SK-MEL-5 (cell line): ENCODE data around the gene USP26. TPM values are rescaled to one million over a fixed set of nuclear protein-coding genes. Genes with fewer than 3 reads are reported as not detected.
"Not testable (repeated sequence)": the region's sequence is repeated elsewhere in the genome, so short reads cannot be mapped to it uniquely, and the experiment has no call there.

ENCODE experiments used
- DNase-seq: peaks from one replicate; pipeline ENCODE4 v3.0.0-alpha.2; 2016; ENCODE audit warnings: low read depth, low spot score
- in situ Hi-C: cut with HindIII; loops from 2 replicates; pipeline ENCODE4 v1.10.0; 2016; ENCODE audit warnings: low sequenced_read_pairs, high pct_unique_total_duplicates, low pct_unique_long_range_greater_than_20kb
- polyA plus RNA-seq, 2 experiments: library from polyadenylated mRNA; depleted of rRNA; stranded (reverse); fragments of >200 nt; gene quantifications; 2 replicates each; pipeline ENCODE4 v1.2.3, GENCODE V29; 2015
- total RNA-seq: library from RNA; depleted of rRNA; stranded (reverse); fragments of >200 nt; shearing (Covaris generic); gene quantifications from 2 replicates; pipeline ENCODE4 v1.2.3, GENCODE V29; 2014; rRNA removed

The USP26 gene, protein sequence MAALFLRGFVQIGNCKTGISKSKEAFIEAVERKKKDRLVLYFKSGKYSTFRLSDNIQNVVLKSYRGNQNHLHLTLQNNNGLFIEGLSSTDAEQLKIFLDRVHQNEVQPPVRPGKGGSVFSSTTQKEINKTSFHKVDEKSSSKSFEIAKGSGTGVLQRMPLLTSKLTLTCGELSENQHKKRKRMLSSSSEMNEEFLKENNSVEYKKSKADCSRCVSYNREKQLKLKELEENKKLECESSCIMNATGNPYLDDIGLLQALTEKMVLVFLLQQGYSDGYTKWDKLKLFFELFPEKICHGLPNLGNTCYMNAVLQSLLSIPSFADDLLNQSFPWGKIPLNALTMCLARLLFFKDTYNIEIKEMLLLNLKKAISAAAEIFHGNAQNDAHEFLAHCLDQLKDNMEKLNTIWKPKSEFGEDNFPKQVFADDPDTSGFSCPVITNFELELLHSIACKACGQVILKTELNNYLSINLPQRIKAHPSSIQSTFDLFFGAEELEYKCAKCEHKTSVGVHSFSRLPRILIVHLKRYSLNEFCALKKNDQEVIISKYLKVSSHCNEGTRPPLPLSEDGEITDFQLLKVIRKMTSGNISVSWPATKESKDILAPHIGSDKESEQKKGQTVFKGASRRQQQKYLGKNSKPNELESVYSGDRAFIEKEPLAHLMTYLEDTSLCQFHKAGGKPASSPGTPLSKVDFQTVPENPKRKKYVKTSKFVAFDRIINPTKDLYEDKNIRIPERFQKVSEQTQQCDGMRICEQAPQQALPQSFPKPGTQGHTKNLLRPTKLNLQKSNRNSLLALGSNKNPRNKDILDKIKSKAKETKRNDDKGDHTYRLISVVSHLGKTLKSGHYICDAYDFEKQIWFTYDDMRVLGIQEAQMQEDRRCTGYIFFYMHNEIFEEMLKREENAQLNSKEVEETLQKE
- not detected in 2 replicates for total RNA-seq
- polyA plus RNA-seq (2015; cell fraction: cytosol; rRNA removed): not detected in 2 replicates
- polyA plus RNA-seq (2015; cell fraction: nucleus; rRNA removed): not detected in 2 replicates

DNA sequence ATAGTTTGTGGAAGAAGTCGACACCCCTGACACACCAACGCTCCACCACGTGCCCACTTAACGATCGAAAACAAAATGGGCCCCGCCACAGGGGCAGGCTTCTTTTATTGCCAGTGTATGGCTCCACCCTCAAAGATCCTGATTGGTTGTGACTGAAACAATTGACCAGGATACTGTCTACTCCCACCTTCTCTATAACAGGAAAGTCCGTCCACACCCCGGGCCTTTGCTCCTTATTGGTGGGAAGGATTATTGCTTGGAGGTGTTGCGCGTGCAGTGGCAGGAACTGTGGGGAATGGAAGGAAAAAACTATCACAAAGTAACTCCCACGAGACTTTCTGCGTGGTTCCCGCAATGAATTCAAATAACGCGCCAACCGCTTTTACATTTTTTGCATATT, at the start of gene USP26:
TSS of gene USP26 (minus strand) at position 79 of the 400 bp plus-strand sequence. CDS start 68,889 bp downstream, outside the sequence.
- in situ Hi-C loops: no loop called here

DNA sequence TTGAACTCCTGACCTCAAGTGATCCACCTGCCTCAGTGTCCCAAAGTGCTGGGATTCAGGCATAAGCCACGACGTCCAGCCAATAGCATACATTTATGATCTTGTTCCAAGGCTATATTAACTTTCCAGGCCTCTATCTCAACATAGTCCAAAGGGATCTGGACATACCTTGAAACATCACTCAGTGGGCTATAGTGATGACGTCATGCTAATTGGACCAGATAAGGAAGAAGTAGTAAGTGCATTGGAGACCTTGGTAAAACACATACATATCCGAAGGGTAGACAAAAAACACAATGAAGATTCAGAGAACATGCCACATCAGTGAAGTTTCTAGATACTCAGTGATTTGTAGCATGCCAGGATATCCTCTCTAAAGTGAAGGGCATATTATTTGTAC, 37.4 kb upstream of the USP26 start:
- in situ Hi-C loops: no loop called here

More for the DNA sequence above, at the start of gene USP26:
- no peak for DNase-seq

DNA sequence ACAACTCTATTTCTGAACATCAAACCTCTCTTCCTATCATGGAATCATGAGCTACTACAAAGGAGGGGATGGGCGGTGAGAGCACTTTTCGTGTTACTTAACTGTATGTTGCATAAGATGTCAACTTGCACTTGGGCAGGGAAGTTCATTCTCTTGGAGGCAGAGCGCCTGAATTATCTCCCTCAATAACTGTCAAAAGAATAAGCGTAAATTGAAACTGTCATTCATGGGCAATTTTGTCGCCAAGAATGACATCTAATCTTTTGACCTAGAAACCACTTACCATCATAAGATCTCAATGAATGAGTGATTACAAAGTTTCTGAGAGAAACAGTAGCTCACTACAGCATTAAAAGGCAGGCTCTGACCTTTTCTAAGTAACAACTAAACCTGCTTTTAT, 23.5 kb upstream of the USP26 start:
- no peak for DNase-seq
- in situ Hi-C loops: no loop called here

More for the DNA sequence above, 37.4 kb upstream of the USP26 start:
- no peak for DNase-seq

DNA sequence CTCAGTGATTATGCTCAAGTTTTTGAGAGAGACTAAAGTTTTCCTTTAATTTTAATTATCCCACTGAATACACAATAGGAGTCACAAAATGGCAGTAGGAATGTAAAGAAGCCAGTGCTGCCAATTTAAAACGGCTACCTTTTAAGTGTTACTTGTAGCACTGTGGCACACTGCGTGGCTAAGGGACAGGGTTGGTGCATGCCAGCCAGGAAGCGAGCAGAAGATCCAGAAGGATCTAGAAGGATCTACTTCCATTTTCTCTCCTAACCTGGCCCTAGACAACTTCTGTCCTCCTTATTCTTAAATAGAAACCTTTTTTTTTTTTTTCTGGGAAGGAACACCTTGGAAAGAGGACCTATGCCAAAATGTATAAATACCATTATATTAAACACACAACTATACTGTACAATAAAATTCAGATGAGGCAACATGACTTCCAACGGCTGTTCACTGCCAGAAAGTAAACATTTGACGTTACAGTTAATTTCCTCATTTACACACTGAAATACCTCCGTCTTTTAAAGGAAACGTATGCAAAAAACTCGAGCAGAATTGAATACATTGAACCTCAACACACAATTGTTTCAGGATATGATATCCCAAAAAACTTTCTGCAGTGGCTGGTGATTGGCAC, 2.7 kb downstream of the USP26 start:
- no peak for DNase-seq
- in situ Hi-C loops: no loop called here

DNA sequence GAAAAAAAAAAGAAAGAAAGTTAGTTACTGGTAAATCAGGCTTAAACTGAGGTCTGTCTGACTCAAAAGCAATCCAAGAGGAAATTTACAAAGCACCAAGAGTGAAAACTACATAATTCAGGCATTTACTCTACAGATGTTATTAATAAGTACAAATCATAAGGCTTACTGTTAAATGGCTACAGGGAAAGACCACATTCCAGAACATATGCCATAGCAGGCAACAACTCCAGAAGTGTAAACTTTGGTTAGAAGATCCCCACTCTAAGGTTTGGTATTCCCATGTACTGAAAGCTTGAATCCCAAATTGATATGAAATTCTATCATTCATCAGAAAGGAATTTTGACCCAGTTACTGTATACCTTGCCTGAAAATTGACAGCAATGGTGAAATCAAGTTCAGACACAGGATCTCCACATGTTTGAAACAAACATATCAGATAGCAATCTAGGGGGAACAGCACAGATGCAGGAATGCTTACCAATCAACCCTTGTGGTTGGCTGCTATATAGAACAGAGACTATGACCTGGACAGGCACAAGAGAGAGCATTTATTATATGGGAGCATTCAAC, 6.6 kb downstream of the USP26 start:
- in situ Hi-C loops: no loop called here
- no peak for DNase-seq

DNA sequence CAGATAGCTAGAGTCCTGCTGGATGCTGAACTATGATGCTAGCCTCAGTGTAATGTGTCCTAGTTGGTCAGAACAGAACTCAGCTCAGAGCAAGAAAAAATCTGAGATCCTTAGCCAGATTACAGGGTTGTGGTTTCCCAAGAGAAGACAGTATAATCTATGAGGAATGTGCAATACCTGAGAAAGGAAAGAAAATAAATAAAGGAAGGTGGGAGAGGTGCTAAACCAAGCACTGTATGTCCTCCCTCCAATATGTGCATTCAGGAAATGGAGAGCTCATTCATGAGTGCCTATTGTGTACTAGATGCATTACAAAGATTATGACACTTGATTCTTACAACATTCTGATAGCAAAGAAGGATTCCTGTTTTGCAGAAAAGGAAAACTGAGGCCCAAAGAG, 7.5 kb downstream of the USP26 start:
- DNase-seq: no peak
- in situ Hi-C loops: no loop called here

DNA sequence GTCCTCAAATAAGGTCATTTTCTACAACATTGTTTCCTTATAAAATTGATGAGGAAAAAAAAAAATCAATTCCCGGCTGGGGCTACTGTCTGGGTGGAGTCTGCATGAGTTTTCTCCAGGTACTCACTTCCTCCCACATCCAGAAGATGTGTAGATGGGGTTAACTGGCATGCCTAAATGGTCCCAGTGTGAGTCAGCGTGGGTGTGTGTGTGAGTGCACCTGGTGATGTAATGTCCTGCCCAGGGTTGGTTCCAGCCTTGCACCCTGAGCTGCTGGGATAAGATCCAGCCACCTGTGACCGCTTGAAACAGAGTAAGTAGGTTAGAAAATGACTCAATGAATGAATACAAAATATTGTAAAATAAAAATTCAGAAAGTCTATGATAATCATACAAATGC, 11.1 kb downstream of the USP26 start:
- in situ Hi-C loops: no loop called here
- no peak for DNase-seq

DNA sequence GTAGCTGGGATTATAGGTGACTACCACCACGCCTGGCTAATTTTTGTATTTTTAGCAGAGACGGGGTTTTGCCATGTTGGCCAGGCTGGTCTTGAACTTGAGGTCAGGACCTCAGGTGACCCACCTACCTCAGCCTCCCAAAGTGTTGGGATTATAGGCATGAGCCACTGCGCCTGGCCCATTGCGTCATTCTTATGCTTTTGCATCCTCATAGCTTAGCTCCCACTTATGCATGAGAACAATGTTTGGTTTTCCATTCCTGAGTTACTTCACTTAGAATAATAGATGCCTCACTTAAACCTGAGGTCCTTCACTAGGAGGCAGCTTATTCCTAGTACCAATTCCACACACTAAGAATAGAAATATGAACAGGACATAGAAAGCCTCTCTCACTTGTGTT, 11.9 kb downstream of the USP26 start:
- not testable (repeated sequence) for DNase-seq

DNA sequence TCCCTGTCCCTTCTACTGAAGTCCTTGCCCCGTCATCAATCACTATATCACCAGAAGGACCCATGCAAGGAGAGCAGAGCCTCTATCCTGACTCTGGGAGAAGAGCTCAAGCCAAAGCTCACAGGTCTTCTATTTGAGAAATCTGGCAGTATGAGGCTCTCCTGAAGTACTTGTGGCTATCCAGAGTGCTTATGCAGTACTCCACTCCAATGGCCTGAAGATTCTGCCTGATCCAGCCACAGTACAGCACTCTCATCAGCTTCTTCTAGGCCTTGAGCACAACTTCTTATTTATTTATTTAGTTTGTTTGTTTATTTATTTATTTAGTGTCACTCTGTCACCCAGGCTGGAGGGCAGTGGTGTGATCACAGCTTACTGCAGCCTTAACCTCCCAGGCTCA, 13.0 kb downstream of the USP26 start:
- DNase-seq: no peak

More for the DNA sequence above, 11.9 kb downstream of the USP26 start:
- in situ Hi-C loops: not testable (repeated sequence)

DNA sequence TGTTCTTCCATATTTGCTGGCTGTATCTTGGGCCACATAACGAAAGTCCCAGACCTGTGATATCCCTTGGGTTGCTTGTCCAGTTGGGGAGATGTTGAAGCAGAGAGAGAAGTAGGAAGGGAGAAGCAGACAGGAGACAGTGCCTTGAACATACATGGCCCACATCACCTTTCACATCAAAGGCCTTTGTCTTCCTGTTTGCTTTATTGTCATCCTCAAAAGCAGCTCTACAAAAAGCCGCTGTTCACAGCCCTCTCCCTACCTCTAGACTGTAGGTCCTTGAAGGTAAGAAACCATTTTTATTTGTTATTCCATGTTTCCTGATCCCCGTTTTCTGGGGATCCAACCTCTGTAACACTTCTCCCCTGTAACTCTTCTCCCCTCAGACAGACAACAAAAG, 14.9 kb downstream of the USP26 start:
- in situ Hi-C loops: no loop called here
- DNase-seq: no peak

More for the DNA sequence above, 13.0 kb downstream of the USP26 start:
- in situ Hi-C loops: no loop called here

DNA sequence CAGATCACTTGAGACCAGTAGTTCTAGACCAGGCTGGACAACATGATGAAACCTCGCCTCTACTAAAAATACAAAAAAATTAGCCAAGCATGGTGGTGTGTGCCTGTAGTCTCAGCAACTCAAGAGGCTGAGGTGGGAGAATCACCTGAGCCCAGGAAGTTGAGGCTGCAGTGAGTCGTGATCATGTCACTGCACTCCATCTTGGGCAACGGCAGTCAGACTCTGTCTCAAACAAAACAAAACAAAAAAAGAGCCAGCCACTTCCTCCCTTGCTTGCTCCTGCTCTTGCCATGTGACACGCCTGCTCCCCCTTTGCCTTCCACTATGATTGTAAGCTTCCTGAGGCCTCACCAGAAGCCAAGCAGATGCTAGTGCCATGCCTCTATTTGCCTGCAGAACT, 19.1 kb downstream of the USP26 start:
- DNase-seq, in situ Hi-C loops: not testable (repeated sequence)

DNA sequence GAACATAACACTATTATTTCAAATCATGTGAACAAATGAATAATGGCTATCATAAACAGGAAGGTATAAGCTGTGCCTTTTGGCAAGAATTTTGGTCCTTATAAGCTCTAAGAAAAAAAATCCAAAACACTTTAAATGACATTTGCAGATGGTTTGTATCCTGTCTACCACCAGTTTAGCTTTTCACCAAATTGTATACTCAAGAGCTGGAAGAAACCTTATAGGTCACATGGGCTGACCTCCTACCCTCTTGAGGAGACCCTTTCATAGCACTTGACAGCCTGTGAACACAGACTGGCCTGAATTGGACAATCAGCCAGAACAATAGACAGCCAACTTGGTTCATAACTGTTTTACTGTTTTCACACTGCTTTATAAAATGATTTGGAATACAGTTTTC, 24.3 kb downstream of the USP26 start:
- in situ Hi-C loops: no loop called here
- DNase-seq: no peak

DNA sequence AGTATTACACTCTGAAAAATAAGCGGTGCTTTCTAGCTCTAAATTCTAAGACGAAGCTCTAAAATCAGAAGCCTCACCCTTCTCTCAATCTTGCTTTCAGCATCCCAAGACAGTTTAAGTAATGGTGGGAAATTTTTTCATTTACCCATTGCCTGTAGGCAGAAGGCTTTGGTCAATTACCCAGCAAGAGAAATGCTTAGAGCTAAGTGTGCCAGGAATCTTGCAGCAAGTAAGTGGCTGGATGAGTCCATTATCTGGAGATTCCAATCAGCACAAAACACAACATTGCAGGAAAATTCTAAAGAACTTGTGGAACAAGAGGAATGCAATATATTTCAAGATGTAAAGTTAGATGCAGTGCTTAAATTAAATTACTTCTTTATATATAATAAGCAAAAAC, 28.4 kb downstream of the USP26 start:
- in situ Hi-C loops: no loop called here
- no peak for DNase-seq

DNA sequence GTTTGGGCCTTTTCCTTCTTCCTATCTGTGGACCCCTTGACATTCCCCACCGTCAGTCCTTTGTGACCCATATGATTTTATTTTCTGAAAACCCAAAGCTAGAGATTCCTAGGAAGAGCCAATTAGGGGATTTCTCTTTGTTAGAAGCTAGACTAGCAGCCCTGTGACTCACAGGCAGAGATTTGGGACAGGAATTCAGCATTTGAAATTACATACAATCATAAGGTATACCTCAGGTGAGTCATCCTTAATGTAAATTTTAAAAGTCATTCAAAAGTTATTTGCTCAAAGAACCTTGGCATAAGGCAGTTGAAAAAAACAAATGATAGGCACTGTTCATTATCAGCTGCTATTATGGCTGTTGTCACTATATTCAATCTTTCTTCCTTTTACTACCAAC, 40.6 kb downstream of the USP26 start:
- no peak for DNase-seq
- in situ Hi-C loops: no loop called here

DNA sequence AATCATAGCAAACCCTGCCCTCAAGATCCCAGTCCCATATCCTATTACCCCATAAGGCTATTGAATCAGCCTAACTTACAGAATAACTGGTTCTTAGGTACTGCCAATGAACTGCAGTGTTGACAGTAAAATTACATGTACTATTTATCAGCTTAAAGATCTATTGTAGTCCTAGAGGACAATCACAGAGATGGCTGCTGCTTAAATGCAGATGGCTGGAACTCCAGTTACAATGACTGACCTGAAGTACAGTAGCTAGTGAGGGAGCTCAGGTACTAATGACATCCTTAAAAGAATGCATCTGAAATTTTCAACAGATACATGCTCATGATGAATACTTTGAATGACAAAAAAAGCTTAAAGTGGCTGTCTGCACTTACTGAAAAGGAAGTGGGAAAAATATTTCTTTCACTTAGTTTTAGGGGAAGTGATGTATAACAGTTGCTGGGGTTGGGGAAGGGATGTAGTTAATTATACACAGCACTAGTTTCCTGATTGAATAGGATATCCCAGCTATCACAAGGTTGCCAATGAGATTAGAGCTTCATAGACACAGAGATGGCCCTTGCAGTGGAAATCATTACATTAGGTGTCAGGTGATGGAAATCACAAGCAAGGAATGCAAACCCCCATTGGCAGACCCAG, 42.0 kb downstream of the USP26 start:
- in situ Hi-C loops: no loop called here
- no peak for DNase-seq

DNA sequence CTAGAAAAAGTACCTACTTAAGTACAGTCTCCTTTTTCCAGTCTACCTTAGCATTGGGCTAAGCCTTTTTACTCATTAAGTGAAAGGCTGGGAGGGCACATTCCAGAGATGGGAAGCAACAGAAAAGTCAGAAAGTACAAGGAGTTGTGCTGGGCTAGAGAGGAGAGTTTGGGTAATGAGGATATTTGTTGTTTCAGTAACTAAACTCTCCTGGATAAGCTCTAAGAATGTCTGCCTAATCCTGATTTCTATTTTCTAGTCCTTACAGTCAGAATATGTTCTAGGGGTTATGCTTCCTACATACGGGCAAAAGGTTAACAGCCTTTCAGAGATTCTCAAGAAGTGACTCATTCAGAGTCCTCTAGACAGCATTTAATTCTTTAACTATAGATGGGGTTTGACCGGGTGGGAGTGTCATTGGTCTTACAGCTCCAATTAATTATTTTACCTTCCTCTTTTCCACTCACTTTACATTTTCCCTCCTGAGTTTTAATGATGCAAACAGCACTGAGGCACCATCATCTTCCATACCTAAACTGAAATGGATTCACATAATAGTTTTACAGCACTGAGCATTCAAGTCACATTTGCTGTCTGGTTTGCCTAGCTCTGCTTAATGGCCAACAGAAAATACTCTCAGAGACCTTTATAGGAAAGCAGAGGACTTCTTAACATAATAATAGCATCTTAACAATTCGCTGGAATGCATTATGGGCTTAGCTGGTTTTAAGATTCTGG, 42.9 kb downstream of the USP26 start:
- in situ Hi-C loops: no loop called here
- no peak for DNase-seq
